K562 (cell line): ENCODE results near the gene PIGM.

Experiments used
- GABPA ChIP-seq: fragments of 200-800 bp; sonication (Bioruptor generic); conservative IDR thresholded peaks from 2 replicates; pipeline ENCODE4 v1.6.1; 2016; ENCODE audit warnings: low read depth, missing genetic modification characterization, missing compliant biosample characterization
- HDAC6 ChIP-seq: IDR thresholded peaks from 2 replicates; pipeline ENCODE4 v1.6.1; 2012; ENCODE audit warnings: low read depth, mild to moderate bottlenecking, control low read depth, inconsistent platforms, low read length, moderate library complexity
- HSF4 ChIP-seq: fragments of 250-450 bp; sonication (Bioruptor Pico); IDR thresholded peaks from 2 replicates; pipeline ENCODE4 v2.1.2; 2022; ENCODE audit warnings: mild to moderate bottlenecking, moderate library complexity, borderline replicate concordance
- JUN ChIP-seq, 2 experiments: sonication (generic) in 1 of 2; formaldehyde crosslinking in 1 of 2; IDR thresholded peaks; 2 replicates each; pipeline versions ENCODE4 v1.6.1 to v1.8.0; 2012 to 2022; ENCODE audit warnings: borderline replicate concordance in 2 of 2, mild to moderate bottlenecking in 2 of 2, improper control_type of control experiment in 1 of 2, low read depth in 1 of 2, low read length in 1 of 2, missing genetic modification reagents in 1 of 2
- NCOA1 ChIP-seq: fragments of 450-650 bp; IDR thresholded peaks from 2 replicates; pipeline ENCODE4 v1.6.1; 2016; ENCODE audit warnings: low read depth
- POLR2A ChIP-seq: fragments of 450-650 bp; conservative IDR thresholded peaks from 2 replicates; pipeline ENCODE4 v1.6.1; 2016
- POLR2AphosphoS5 ChIP-seq: IDR thresholded peaks from 2 replicates; pipeline ENCODE4 v1.6.1; 2011; ENCODE audit warnings: mild to moderate bottlenecking, low read depth, low read length, moderate library complexity; ENCODE audit not compliant: control insufficient read depth, insufficient read depth
- SETDB1 ChIP-seq: IDR thresholded peaks from one replicate; pipeline ENCODE4 v1.6.1; 2012; ENCODE audit warnings: low read length, control low read depth, inconsistent platforms
- SIN3A ChIP-seq, 2 experiments: fragments of 150-350 bp in 1 of 2; IDR thresholded peaks; 2 replicates each; pipeline ENCODE4 v1.6.1; 2011 to 2016; ENCODE audit warnings: borderline replicate concordance in 2 of 2, low read depth in 2 of 2, low read length in 2 of 2, mild to moderate bottlenecking in 2 of 2, moderate library complexity in 2 of 2; ENCODE audit not compliant: control insufficient read depth in 1 of 2
- ZNF184 ChIP-seq: sonication (generic); formaldehyde crosslinking; IDR thresholded peaks from 2 replicates; pipeline ENCODE4 v1.5.0; 2020; ENCODE audit warnings: missing genetic modification reagents
- ZNF79 ChIP-seq: fragments of 250-450 bp; sonication (Bioruptor Pico); IDR thresholded peaks from 2 replicates; pipeline ENCODE4 v1.4.0; 2020; ENCODE audit warnings: low read depth, mild to moderate bottlenecking, moderate library complexity
- TF ChIP-seq, protein P1 (sequence below): fragments of 450-650 bp; formaldehyde crosslinking; IDR thresholded peaks from 2 replicates; pipeline ENCODE4 v1.4.0; 2022; ENCODE audit warnings: missing genetic modification characterization
- TF ChIP-seq, protein P2 (sequence below), 2 experiments: fragments of 450-650 bp; formaldehyde crosslinking in 1 of 2; IDR thresholded peaks; 2 replicates each; pipeline versions ENCODE4 v1.4.0 to v1.6.1; 2014 to 2020; ENCODE audit warnings: mild to moderate bottlenecking in 2 of 2, borderline replicate concordance in 1 of 2, low read depth in 1 of 2

DNA sequence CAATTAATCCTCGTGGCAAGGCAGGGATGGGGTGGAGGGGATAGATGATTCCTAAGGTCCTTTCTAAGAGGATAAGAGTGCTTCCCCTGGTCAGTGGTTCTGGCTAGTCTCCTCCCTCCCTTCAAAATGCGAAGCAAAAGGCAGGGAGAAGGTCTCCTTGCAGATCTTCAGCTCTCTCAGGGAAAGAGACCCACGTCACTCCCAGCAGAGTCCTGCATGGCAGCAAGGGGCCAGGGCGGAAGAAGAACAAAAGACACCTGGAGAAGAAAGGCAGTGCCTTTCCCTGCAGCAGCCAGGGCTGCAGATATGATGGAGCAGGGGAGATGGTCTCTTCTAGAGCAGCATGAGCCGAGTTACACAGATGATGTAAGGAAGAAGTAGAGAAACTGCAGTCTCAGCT, 48.1 kb downstream of the PIGM start:
- TF ChIP-seq SETDB1 (no peak), POLR2AphosphoS5 (no peak), POLR2A (no peak), JUN (IDR thresholded peaks at IDR 0.05; ENCODE audit: borderline replicate concordance, low read depth, low read length) (no peak), JUN (CRISPR knock-in tag; IDR thresholded peaks at IDR 0.05; ENCODE audit: borderline replicate concordance) (no peak), SIN3A (IDR thresholded peaks at IDR 0.05; ENCODE audit: borderline replicate concordance in 2 of 2, control insufficient read depth in 1 of 2, low read depth in 2 of 2, low read length in 2 of 2) (no peak), ZNF79 (no peak), HDAC6 (no peak), NCOA1 (no peak), HSF4 (CRISPR knock-in tag) (no peak), GABPA (no peak), ZNF184 (CRISPR knock-in tag) (no peak)
- TF ChIP-seq, protein P1, sequence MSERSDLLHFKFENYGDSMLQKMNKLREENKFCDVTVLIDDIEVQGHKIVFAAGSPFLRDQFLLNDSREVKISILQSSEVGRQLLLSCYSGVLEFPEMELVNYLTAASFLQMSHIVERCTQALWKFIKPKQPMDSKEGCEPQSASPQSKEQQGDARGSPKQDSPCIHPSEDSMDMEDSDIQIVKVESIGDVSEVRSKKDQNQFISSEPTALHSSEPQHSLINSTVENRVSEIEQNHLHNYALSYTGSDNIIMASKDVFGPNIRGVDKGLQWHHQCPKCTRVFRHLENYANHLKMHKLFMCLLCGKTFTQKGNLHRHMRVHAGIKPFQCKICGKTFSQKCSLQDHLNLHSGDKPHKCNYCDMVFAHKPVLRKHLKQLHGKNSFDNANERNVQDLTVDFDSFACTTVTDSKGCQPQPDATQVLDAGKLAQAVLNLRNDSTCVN, result no peak
- TF ChIP-seq, protein P2, sequence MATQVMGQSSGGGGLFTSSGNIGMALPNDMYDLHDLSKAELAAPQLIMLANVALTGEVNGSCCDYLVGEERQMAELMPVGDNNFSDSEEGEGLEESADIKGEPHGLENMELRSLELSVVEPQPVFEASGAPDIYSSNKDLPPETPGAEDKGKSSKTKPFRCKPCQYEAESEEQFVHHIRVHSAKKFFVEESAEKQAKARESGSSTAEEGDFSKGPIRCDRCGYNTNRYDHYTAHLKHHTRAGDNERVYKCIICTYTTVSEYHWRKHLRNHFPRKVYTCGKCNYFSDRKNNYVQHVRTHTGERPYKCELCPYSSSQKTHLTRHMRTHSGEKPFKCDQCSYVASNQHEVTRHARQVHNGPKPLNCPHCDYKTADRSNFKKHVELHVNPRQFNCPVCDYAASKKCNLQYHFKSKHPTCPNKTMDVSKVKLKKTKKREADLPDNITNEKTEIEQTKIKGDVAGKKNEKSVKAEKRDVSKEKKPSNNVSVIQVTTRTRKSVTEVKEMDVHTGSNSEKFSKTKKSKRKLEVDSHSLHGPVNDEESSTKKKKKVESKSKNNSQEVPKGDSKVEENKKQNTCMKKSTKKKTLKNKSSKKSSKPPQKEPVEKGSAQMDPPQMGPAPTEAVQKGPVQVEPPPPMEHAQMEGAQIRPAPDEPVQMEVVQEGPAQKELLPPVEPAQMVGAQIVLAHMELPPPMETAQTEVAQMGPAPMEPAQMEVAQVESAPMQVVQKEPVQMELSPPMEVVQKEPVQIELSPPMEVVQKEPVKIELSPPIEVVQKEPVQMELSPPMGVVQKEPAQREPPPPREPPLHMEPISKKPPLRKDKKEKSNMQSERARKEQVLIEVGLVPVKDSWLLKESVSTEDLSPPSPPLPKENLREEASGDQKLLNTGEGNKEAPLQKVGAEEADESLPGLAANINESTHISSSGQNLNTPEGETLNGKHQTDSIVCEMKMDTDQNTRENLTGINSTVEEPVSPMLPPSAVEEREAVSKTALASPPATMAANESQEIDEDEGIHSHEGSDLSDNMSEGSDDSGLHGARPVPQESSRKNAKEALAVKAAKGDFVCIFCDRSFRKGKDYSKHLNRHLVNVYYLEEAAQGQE (IDR thresholded peaks at IDR 0.05; ENCODE audit: borderline replicate concordance), result no peak
- TF ChIP-seq, protein P2 (CRISPR knock-in tag; IDR thresholded peaks at IDR 0.05; ENCODE audit: low read depth), result no peak
